ENCODE results near the gene XYLT2. TPM values are rescaled to one million over a fixed set of nuclear protein-coding genes. Genes with fewer than 3 reads are reported as not detected.

Gene XYLT2
- total RNA-seq, 2 donors from 2014 or later = 22.8 to 31.3 TPM

- TF ChIP-seq CTCF (IDR thresholded peaks at IDR 0.05) (no peak), POLR2A (IDR thresholded peaks at IDR 0.05) (no peak)
- ATAC-seq = no peak
- Histone ChIP-seq H3K9me3 (no peaks in the 10 kb centered on the region), H3K4me1 (peaks cover 50% of the 10 kb centered on the region), H3K4me3 (no peak overlapping the region), H3K36me3 (replicated peaks in 1 of 2; ENCODE audit: insufficient read depth in 1 of 2, low read depth in 2 of 2) (peaks cover 52 to 66% of the 10 kb centered on the region in 2 donors), H3K27ac (no peak overlapping the region), H3K27me3 (no peaks in the 10 kb centered on the region)
- no peak for DNase-seq
- 96 to 97% methylated on average over 6 of the region's 6 CpGs for WGBS, 2 donors
- intact Hi-C loops (cut with DNase I) = no loop called here
Observed at GRCh38 chr17:50389534-50389933, 43.6 kb downstream of the XYLT2 start.

GRCh38 chr17:50392621-50393020 is 46.7 kb downstream of the XYLT2 start:
- no peaks in the 10 kb centered on the region for H3K9me3 ChIP-seq
- TF ChIP-seq CTCF (IDR thresholded peaks at IDR 0.05) (no peak), POLR2A (IDR thresholded peaks at IDR 0.05) (no peak)
- DNase-seq (peak; percentile 50 to 79 (median 64)), ATAC-seq (no peak)
- H3K27me3 ChIP-seq = no peaks in the 10 kb centered on the region
- 33 to 47% methylated on average over 6 of the region's 6 CpGs for WGBS, 2 donors
- intact Hi-C loops (cut with DNase I) = no loop called here
- H3K4me3 ChIP-seq = no peak overlapping the region
- peaks cover 28 to 44% of the 10 kb centered on the region in 2 donors for H3K36me3 ChIP-seq (replicated peaks in 1 of 2; ENCODE audit: insufficient read depth in 1 of 2, low read depth in 2 of 2)
- H3K27ac ChIP-seq = peak overlapping the region in 3 of 4 donors; percentile 12 to 94 (median 21)
- H3K4me1 ChIP-seq = peaks cover 71% of the 10 kb centered on the region

- ATAC-seq (no peak), DNase-seq (no peak)
- TF ChIP-seq CTCF (IDR thresholded peaks at IDR 0.05) = no peak
- TF ChIP-seq POLR2A (IDR thresholded peaks at IDR 0.05) = no peak
- Histone ChIP-seq H3K36me3 (replicated peaks in 1 of 2; ENCODE audit: insufficient read depth in 1 of 2, low read depth in 2 of 2) (peaks cover 25 to 33% of the 10 kb centered on the region in 2 donors), H3K4me3 (no peak overlapping the region), H3K4me1 (peaks cover 77% of the 10 kb centered on the region), H3K27me3 (no peaks in the 10 kb centered on the region), H3K27ac (peak overlapping the region in 3 of 4 donors; percentile 13 to 98 (median 94)), H3K9me3 (no peaks in the 10 kb centered on the region)
- WGBS, 2 donors = 45 to 47% methylated on average over 5 of the region's 5 CpGs
- intact Hi-C loops (cut with DNase I) = no loop called here
Observed at GRCh38 chr17:50393700-50394099, 47.8 kb downstream of the XYLT2 start.

GRCh38 chr17:50394711-50395110 is 48.8 kb downstream of the XYLT2 start:
- intact Hi-C loops (cut with DNase I) = no loop called here
- peaks cover 20 to 26% of the 10 kb centered on the region in 2 donors for H3K36me3 ChIP-seq (replicated peaks in 1 of 2; ENCODE audit: insufficient read depth in 1 of 2, low read depth in 2 of 2)
- no peaks in the 10 kb centered on the region for H3K9me3 ChIP-seq
- H3K4me1 ChIP-seq = peaks cover 68% of the 10 kb centered on the region
- H3K27ac ChIP-seq = peak overlapping the region; percentile 40 to 98 (median 92)
- TF ChIP-seq CTCF (IDR thresholded peaks at IDR 0.05) = peak in 1 of 7 experiments; percentile 14
- no peak for TF ChIP-seq POLR2A (IDR thresholded peaks at IDR 0.05)
- H3K27me3 ChIP-seq = no peaks in the 10 kb centered on the region
- 8 to 29% methylated on average over 3 of the region's 3 CpGs for WGBS, 2 donors
- H3K4me3 ChIP-seq = no peak overlapping the region
- peak; percentile 39 to 73 (median 63) for DNase-seq
- ATAC-seq = no peak

All from body of pancreas (tissue), 4 donors.